Endothelial cell of umbilical vein (primary cell): ENCODE measurements around the gene DPYSL4. TPM values are rescaled to one million over a fixed set of nuclear protein-coding genes. Genes with fewer than 3 reads are reported as not detected.

ENCODE experiments used
- BruUV-seq: library from RNA; stranded (reverse); fragments of 400-500 nt; replicated peaks from 2 replicates; lab custom pipeline; 2021; lab: Mats Ljungman, UMichigan
- CTCF ChIA-PET: fragments of 300-600, 350-600 bp; sonication (Branson Sonifier 250); formaldehyde crosslinking; loops from one replicate; lab custom pipeline; 2021; ENCODE audit warnings: antibody characterized with exemption, inconsistent platforms; lab: Charles Lee
- POLR2A ChIA-PET: fragments of 300-600, 350-600 bp; sonication (Branson Sonifier 250); formaldehyde crosslinking; loops from one replicate; lab custom pipeline; 2021; ENCODE audit warnings: antibody characterized with exemption, inconsistent platforms; lab: Charles Lee
- DNase-seq: peaks from one replicate; pipeline ENCODE4 v3.0.0-alpha.2; 2011; ENCODE audit warnings: low read depth, low spot score
- FAIRE-seq: peaks from 2 replicates; lab custom pipeline; 2011; peaks lifted over from hg19 to GRCh38; lab: Jason Lieb, UNC
- H2AFZ ChIP-seq: 2 replicates; pipeline ENCODE4 v1.6.0; 2012; ENCODE audit warnings: low read depth, low read length, control low read depth, inconsistent platforms
- H3K27ac ChIP-seq: 2 replicates; pipeline ENCODE4 v1.5.1; 2011; ENCODE audit warnings: low read depth, mild to moderate bottlenecking, control low read depth, low read length, moderate library complexity; ENCODE audit not compliant: insufficient read depth
- H3K27me3 ChIP-seq, 2 experiments: 2 replicates each; pipeline versions ENCODE4 v1.6.0 to v1.6.1; 2011; ENCODE audit warnings: low read length in 2 of 2, mixed read lengths in 1 of 2; ENCODE audit not compliant: control insufficient read depth in 2 of 2, insufficient read depth in 2 of 2
- H3K36me3 ChIP-seq, 2 experiments: 2 replicates in 1 of 2; 3 replicates in 1 of 2; pipeline ENCODE4 v1.5.1; 2011; ENCODE audit warnings: low read length in 2 of 2, mild to moderate bottlenecking in 1 of 2, moderate library complexity in 1 of 2; ENCODE audit not compliant: control insufficient read depth in 2 of 2, insufficient read depth in 2 of 2; ENCODE audit errors: extremely low read depth in 1 of 2
- H3K4me1 ChIP-seq: 3 replicates; pipeline ENCODE4 v1.5.1; 2011; ENCODE audit warnings: mild to moderate bottlenecking, low read length; ENCODE audit not compliant: control insufficient read depth, insufficient read depth; ENCODE audit errors: extremely low read depth
- H3K4me2 ChIP-seq: 2 replicates; pipeline ENCODE4 v1.6.1; 2011; ENCODE audit warnings: low read length, control low read depth, mixed read lengths; ENCODE audit not compliant: insufficient read depth
- H3K4me3 ChIP-seq, 3 experiments: fragments of 200-600 bp in 1 of 3; sonication (generic), shearing (Covaris generic) in 1 of 3; replicated peaks in 1 of 3; 2 replicates each; pipeline ENCODE4 v1.5.1; 2011 to 2016; ENCODE audit warnings: control low read depth in 3 of 3, low read length in 3 of 3, mild to moderate bottlenecking in 2 of 3, inconsistent platforms in 1 of 3, low read depth in 1 of 3, moderate library complexity in 1 of 3; ENCODE audit not compliant: insufficient read depth in 1 of 3
- H3K79me2 ChIP-seq: 2 replicates; pipeline ENCODE4 v1.6.0; 2012; ENCODE audit warnings: low read length, inconsistent platforms; ENCODE audit not compliant: control insufficient read depth, insufficient read depth
- H3K9ac ChIP-seq: replicated peaks from 2 replicates; pipeline ENCODE3; 2011; ENCODE audit warnings: low read length, control low read depth; ENCODE audit not compliant: insufficient read depth; ENCODE audit errors: extremely low read depth
- H3K9me1 ChIP-seq: replicated peaks from 3 replicates; pipeline ENCODE4 v1.6.0; 2011; ENCODE audit warnings: mild to moderate bottlenecking, low read length; ENCODE audit not compliant: control insufficient read depth, insufficient read depth; ENCODE audit errors: extremely low read depth
- H3K9me3 ChIP-seq: replicated peaks from 2 replicates; pipeline ENCODE4 v1.5.1; 2012; ENCODE audit warnings: low read length, inconsistent platforms; ENCODE audit not compliant: control insufficient read depth, insufficient read depth
- H4K20me1 ChIP-seq: replicated peaks from 2 replicates; pipeline ENCODE3; 2011; ENCODE audit warnings: mild to moderate bottlenecking, low read length; ENCODE audit not compliant: control insufficient read depth, insufficient read depth; ENCODE audit errors: extremely low read depth
- CTCF ChIP-seq, 2 donors: IDR thresholded peaks; 1 replicate in 1 of 2; 2 replicates in 1 of 2; pipeline ENCODE4 v1.5.1; 2011; ENCODE audit warnings: low read length in 2 of 2, mild to moderate bottlenecking in 2 of 2, moderate library complexity in 2 of 2, control low read depth in 1 of 2, inconsistent platforms in 1 of 2, low read depth in 1 of 2; ENCODE audit not compliant: insufficient read depth in 1 of 2; ENCODE audit errors: extremely low read depth in 1 of 2
- EZH2 ChIP-seq: IDR thresholded peaks from 2 replicates; pipeline ENCODE4 v1.6.1; 2012; ENCODE audit warnings: borderline replicate concordance, low read depth, mild to moderate bottlenecking, moderate library complexity, low read length, inconsistent platforms; ENCODE audit not compliant: severe bottlenecking
- FOS ChIP-seq: IDR thresholded peaks from 2 replicates; pipeline ENCODE4 v1.6.1; 2011; ENCODE audit warnings: mild to moderate bottlenecking, low read length, moderate library complexity, borderline replicate concordance; ENCODE audit not compliant: insufficient read depth
- GATA2 ChIP-seq: IDR thresholded peaks from 2 replicates; pipeline ENCODE4 v1.7.0; 2011; ENCODE audit warnings: low read depth, mild to moderate bottlenecking, moderate library complexity, mixed read lengths, low read length; ENCODE audit not compliant: insufficient read length, insufficient read depth
- JUN ChIP-seq: IDR thresholded peaks from 2 replicates; pipeline ENCODE4 v1.6.1; 2011; ENCODE audit warnings: borderline replicate concordance, low read depth; ENCODE audit not compliant: insufficient read length, insufficient read depth
- MAX ChIP-seq: IDR thresholded peaks from 2 replicates; pipeline ENCODE4 v1.6.1; 2011; ENCODE audit not compliant: insufficient read depth, insufficient read length
- MYC ChIP-seq: IDR thresholded peaks from one replicate; pipeline ENCODE4 v1.6.1; 2011; ENCODE audit warnings: mild to moderate bottlenecking, low read depth, low read length
- POLR2A ChIP-seq: IDR thresholded peaks from 2 replicates; pipeline ENCODE4 v1.6.1; 2012; ENCODE audit warnings: low read depth, mild to moderate bottlenecking, control low read depth, low read length
- POLR2AphosphoS5 ChIP-seq: IDR thresholded peaks from 2 replicates; pipeline ENCODE4 v1.6.1; 2012; ENCODE audit warnings: low read depth, mild to moderate bottlenecking, control low read depth, low read length, moderate library complexity; ENCODE audit not compliant: insufficient read depth
- dilution Hi-C: fragments of 300-500 bp; cut with MboI; formaldehyde crosslinking; loops from one replicate; pipeline ENCODE4 v1.15.0; 2019; ENCODE audit warnings: low sequenced_read_pairs; ENCODE audit not compliant: extremely low pct_ligation_motif_present
- intact Hi-C: fragments of 100-400 bp; cut with micrococcal nuclease; formaldehyde crosslinking; loops from one replicate; pipeline ENCODE4 v1.10.0; 2022
- polyA plus RNA-seq, 4 experiments: library from polyadenylated mRNA; depleted of rRNA in 3 of 4; stranded (reverse) in 3 of 4; unstranded in 1 of 4; fragments of >200 nt; gene quantifications; 2 replicates each; pipeline versions ENCODE4 v1.2.1 to v1.2.3, GENCODE V29; 2011 to 2012; ENCODE audit warnings: missing spikeins in 1 of 4
- total RNA-seq: library from RNA; stranded (reverse); gene quantifications from 2 replicates; pipeline ENCODE4 v1.2.3, GENCODE V29; 2021

Gene DPYSL4
- total and polyA plus RNA-seq, 2 donors (not counting 3 experiments of a cell fraction or from before 2014, with no cell fraction given), result 27.1 to 60.0 TPM

GRCh38 chr10:132206377-132206745, 19.6 kb downstream of the DPYSL4 start:
- H3K36me3 ChIP-seq, result no peaks in the 10 kb centered on the region
- no peak overlapping the region for H3K4me2 ChIP-seq
- no peaks in the 10 kb centered on the region for H3K27me3 ChIP-seq
- dilution Hi-C loops, result no loop called here
- H3K79me2 ChIP-seq, result no peaks in the 10 kb centered on the region
- H4K20me1 ChIP-seq, result no peaks in the 10 kb centered on the region
- ChIA-PET POLR2A (no interaction called here), CTCF (no interaction called here)
- H3K9me1 ChIP-seq, result no peaks in the 10 kb centered on the region
- DNase-seq (no peak), FAIRE-seq (no peak)
- H3K4me1 ChIP-seq, result no peaks in the 10 kb centered on the region
- no peak overlapping the region for H3K4me3 ChIP-seq
- TF ChIP-seq GATA2, result no peak
- TF ChIP-seq POLR2A, result no peak
- no peak for TF ChIP-seq MYC
- TF ChIP-seq POLR2AphosphoS5, result no peak
- no peak for TF ChIP-seq EZH2
- no peak for TF ChIP-seq JUN
- TF ChIP-seq FOS, result no peak
- no peak for TF ChIP-seq MAX
- no peak for TF ChIP-seq CTCF (IDR thresholded peaks at IDR 0.05; ENCODE audit: extremely low read depth in 1 of 2, insufficient read depth in 1 of 2, low read depth in 1 of 2, low read length in 2 of 2)
- intact Hi-C loops, result no loop called here
- BruUV-seq, result no TSS peak
- H3K27ac ChIP-seq, result no peak overlapping the region
- H3K9me3 ChIP-seq, result no peaks in the 10 kb centered on the region
- no peak overlapping the region for H2AFZ ChIP-seq
- H3K9ac ChIP-seq, result no peak overlapping the region
